NCI-H526 (cell line): ENCODE measurements around the gene RBP5.
"Not testable (repeated sequence)": the region's sequence is repeated elsewhere in the genome, so short reads cannot be mapped to it uniquely, and the experiment has no call there.

ENCODE experiments used
- DNase-seq, 2 experiments: peaks; one replicate each; lab custom pipeline; 2025; lab: John Stamatoyannopoulos, UW

Gene RBP5

DNA sequence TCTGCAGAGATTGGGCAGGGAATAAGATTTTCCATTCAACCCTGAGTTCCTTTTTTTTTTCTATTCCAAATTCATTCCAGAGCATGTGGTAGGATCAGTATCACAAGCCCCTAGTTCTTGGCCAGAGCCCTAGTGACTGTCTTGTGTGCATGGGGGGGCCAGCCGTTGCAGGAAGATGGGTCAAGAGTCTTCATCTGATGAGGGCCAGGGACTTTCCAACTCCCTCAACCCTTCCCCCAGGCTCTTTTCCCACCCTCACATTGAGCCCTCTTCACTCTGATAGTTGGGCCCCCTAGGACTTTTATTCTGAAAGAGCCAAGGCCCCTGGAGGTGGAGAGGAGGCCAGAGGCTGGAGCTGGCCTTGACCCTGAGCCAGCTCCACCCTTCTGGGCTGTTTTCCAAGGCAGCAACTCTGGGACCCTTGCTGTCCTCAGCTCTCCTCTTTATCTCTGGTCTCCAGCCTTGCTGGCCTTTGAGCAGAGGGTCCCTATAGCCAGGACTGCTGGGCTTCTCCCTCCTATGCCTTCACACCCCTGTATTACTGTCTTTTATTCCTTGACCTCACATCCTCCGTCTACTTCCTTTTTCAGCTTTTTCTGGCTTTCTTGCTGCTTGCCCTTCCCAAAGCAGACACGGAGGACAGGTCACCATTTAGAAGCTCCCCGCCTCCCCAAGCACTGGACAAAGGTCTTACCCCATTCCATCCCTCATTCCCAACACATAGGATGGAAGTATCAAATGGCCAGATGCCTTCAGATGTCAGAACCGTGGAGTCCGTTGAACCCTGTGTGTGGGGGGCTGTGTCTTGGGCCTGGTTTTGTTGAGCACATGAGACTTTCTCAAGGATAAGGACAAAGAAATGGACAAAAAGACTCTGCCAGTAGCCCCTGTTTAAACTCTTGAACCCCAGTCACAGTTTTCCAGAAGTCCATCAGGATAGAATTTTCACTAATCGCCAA is 5.6 kb downstream of the RBP5 start:
- no peak for DNase-seq

DNA sequence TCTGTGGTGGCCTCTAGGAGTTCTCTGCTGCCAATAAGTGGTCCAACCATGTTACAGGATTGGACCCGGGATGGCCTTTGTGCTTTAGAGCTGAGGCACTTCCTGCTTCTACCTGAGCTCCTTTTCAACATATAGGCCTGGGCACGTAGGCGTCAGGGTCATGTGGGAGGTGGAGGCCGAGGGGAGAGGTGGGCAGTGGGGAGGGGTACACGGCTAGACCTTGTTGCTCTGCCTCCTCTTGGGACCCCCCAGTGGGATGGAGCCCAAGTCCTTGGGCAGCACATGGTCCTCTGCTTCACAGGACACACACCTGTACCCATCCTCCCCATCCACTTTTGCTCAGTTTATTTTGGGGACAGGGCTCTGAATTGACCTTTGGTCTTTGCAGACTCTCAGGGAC is 7.4 kb downstream of the RBP5 start:
- DNase-seq: no peak

DNA sequence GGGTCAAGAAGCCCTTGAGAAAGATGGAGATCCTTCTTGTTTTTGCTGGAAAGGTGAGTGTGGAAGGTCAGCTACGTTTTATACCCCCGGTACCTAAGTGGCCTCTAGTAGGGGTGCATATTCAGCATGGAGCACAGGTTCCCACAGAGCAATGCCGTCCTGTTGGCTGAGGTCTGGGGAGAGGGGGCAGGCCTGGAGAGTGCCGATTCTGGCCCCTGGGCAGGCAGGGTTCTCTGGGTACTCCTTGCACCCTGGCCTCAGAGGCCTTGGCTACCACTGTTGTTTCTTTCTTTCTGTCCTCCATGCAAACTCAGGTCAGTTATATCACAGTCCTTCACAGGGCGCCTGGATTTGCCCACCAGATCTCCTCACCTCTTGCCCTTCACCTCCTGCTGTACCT is 8.5 kb downstream of the RBP5 start:
- DNase-seq: no peak

DNA sequence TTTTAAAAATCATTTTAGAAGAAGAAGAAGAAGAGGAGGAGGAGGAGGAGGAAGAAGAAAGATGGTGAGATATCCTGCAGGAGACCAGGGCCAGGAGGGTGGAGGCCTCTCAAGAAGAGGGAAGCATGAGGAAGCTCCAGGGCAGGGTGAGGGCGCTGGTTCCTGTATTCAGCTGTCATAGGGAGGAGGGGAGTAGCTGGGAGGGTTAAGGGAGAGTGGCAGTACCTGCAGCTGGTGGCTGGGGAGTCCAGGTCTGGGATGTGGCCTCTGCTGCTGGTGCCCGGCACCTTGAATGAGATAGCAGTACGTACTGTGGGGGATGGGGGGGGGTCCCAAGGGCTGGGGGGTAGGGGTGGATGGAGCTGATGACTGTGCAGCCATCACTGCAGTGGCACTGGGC is 9.8 kb downstream of the RBP5 start:
- no peak for DNase-seq

DNA sequence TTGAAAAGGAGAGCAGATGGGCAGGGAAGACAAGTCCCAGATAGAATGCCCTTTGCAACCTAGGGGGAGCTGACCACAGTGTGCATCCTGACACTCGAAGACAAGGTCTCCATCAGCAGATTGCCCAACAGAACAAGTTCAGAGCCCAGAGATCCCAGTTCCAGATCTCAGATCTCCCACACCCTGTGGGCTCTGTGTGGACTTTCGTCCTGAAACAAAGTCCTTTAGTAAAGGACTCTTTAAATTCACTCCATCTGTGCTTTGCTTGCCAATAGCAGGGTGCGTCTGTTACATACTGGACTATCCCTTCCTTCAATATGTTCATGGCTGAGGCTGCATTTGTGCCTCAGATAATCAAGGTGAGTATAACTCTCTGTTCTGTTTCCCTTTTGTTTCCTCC is 11.0 kb downstream of the RBP5 start:
- no peak for DNase-seq

DNA sequence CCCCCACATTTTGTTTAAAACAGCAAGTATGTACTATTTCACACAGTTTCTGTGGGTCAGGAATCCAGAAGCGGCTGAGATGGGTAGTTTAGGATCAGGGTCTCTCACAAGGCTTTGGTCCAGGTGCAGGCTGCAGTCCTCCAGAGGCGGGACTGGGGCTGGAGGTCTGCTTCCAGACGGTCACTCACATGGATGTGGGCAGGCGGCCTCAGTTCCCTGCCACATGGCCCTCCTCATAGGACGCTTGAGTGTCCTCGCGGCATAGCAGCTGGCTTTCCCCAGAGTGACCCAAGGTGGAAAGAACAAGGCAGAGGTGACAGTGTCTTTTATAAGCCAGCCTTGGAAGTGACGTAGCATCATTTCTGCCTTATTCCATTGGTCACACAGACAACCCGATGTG is 11.8 kb downstream of the RBP5 start:
- no peak for DNase-seq

DNA sequence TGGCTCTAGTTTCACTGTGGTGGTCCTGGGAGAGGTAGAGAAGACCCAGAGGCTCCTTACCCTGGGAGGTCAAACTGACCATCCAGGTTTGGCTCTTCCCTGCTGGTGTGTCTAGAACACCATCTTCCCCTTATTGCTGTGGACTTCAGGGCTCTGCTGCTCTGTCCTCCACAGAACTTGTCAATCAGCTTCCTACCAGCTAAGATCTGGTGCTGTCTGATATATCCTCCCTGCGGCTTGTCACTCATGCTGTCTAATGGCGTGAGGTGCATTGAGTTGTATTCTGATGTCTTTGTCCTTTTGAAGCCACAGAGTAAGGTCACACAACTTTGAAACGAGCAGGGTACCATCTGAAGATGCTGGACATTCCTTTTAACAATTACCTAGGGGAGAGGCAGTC is 12.5 kb downstream of the RBP5 start:
- DNase-seq: no peak

DNA sequence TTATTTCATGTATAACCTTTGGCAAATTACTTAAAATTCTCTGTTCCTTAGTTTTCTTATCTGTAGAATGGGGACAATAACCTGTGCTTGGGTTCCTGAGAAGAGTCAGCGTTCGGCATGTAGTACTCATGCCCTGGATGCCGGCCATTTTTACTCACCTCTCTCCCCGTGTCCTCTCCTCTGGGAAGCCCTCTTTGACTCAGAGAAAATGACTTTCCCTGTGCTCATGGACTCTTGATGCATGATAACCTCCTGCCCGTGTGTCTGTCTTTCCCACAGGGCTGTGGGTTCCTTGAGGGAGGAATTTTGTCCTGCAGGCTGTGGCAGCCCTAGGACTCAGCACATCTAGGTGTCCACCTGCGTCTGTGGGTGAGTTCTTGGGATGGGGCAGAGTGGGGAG is 13.8 kb downstream of the RBP5 start:
- no peak for DNase-seq

DNA sequence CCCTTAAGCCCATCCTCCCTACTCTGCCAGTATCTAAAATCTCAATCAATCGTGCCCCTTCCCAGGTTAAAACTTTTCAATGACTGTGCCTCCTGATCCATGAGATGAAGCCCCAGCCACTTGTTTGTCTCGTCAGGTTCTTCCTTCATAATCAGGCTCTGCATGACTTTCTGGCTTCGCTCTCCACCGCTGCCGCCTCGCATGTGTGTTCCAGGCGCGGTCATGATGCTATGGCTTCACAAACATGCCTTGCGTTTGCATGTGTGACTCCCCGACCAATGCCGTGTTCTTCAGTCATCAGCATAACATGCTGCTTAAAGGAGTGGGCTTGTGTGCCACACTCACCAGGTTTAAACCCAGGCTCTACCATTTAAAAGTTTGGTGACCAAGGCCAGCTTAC is 14.7 kb downstream of the RBP5 start:
- no peak for DNase-seq

DNA sequence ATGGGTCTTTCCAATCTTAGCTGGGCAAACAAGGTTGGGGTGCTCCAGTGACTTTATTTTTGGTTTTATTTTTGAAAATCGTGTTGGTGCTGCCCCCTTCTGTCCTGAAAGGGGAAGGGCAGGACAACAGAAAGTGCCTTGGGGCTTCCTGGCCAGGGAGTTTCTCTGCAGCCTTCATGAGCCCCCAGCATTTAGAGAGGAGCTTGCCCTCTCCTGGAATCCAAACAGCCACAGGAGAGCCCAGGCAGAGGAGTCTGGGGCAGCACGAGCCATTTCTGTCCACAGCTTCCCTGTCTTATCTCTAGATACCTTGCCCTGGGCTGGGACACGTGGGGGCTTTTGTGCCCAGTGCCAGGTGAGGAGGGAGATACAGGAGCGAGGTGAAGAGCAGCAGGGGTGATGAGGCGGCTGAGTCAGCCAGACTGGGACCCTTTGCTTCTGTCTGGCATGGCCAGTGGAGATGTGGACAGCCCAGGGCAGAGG is 15.3 kb downstream of the RBP5 start:
- DNase-seq: peak; percentile 34 to 46

DNA sequence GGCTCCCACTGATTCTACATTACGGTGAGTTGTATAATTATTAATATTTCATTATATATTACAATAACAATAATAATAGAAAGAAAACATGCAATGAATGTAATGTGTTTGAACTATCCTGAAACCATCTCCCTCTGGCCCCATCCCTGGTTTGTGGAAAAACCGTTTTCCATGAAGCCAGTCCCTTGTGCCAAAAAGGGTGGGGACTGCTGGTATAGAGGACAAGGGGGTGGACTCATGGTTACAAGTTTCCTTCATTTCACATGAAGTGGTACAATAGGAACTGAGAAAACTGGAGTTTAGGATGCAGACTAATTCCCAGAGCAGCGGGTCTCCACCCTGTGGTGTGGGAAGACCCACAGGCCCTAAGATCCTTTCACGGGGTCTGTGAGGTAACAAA is 16.6 kb downstream of the RBP5 start:
- no peak for DNase-seq

DNA sequence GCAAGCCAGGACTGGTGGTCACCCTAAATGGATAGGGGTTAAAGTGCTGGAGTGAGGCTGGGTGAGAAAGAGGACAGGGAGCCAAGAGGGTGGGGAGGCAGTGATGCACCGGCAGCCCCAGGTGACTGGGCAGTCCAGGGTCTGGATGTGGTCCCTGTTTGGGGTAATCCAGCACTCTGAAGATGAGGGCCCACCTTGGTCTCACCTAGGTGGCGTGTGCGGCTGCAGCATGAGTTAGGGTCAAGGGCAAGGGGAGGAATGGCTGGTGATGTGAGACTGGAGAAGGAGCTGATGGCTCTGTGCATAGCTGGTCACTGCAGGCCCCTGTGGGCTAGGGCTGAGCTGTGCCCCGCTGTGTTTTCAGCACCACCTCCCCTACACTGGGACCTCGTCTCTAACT is 18.0 kb downstream of the RBP5 start:
- DNase-seq: no peak

DNA sequence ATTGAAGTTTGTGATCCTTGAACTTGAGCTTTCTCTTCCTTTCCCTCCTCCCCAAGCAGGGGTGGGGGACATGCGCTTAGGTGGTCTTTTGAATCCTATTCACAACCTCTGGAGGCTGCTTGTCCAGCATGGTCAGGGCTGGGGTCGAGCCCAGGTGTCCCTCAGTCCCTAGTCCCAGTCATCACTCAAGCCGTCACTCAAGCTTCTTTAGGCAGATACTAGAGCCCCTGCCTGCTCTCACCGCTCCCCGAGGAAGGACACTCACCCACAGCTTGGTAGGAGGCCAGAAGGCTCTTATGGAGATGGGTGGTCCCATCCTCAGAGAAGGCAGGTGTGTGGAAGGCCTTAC is 19.1 kb downstream of the RBP5 start:
- DNase-seq: no peak

DNA sequence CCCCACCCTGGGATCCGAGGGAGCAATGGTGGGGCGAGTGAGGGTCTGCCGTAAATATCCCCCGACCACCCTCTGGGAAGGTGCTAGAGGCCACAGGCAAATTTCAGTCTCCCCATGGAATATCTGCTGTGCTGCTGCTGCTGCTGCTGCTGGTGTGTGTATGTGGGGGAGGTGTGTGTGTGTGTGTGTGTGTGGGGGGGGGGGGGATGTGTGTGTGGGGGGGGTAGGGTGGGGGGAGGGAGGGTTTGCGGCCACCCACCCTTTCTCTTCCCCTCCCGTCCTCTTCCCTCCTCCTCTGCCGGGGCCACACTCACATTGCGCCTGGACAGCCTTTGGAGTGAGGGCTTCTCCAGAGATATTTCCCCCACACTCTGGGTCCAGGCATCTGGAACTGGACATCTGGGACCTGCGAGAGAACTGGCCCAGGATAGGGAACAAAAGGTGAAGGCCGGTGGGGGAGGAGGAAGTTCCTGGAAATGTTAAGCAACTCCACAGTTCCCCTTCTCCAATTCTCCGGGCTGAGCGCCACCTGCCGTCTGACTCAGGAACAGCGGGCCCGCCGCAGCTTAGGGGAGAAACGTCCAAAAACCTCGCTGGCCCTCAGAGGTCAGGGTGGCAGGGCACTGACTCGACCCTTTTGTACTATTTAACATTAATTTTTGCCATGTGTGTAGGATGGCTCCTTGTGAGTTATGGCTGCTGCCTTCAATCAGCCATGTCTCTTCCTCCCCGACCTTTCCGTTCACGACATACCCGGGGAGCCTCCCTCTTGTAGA is 19.7 kb downstream of the RBP5 start, which contains the start of gene C1RL:
Gene C1RL (minus strand): TSS at position 419 of the 776 bp plus-strand sequence. CDS start 34 bp downstream, at position 385.
- peak; percentile 78 to 88 for DNase-seq

DNA sequence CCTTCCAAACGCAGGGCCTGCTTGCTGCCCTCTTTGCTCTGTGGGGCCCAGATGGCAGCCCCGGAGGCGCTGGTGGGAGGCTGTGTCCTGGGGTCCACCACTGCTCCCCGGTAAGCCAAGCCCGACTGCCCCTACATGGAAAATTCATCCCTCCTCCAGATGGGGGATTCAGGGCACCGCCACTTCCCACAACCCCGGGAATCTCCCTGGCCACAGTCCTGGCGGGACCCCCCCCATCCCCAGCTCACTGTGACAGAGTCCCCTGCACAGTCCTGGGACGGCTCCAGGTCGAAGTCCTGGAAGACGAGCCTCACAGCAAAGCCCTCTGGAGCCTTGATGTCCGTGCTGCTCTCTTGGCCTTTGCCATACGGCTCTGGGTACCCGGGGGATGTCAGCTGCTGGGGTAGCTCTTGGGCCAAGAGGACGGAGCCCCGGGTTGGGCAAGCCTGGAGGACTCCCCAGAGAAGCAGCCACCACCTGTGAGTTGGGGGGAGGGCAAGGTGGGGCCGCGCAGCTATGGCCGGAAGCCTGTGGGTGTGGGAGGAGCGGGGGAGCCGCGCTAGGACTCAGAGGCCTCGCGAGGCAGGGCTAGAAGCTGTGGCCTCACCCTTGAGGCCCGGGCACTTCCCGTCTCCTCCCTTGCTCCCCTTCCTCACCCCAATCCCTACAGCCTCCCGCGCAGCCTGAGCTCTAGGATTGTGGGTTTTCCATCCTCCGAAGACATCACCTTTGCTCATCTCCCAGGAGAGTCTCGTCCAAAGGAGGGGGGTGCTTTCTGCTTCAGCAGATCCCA is 20.5 kb downstream of the RBP5 start:
- DNase-seq: peak; percentile 36 to 79

DNA sequence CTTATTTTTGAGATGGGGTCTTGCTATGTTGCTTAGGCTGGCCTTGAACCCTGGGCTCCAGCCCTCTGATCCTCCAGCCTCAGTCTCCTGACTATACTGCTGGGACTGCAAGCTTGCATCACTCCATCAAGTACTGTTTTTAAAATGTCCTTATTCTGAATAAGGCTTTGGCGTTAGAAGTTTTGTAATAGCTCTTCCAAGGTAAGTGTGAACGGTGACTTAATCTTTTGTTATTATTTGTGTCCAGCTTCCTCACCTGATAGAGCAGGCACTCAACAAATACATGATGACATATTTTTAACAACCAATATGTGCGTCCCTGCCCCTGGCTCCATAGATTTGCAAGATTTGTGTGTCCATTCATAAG is 21.1 kb downstream of the RBP5 start:
- DNase-seq: no peak

DNA sequence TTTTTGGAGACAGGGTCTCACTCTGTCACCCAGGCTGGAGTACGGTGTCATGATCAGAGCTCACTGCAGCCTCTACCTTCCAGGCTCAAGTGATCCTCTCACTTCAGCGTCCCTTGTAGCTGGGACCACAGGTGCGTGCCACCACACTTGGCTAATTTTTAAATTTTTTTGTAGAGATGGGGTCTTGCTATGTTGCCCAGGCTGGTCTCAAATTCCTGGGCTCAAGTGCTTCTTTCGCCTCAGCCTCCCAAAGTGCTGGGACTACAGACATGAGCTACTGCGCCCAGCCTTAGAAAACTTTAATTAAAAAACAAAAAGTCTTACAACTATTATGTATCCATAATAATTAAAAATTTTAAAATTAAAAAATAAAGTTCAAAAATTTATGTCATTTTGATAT is 21.5 kb downstream of the RBP5 start:
- not testable (repeated sequence) for DNase-seq

DNA sequence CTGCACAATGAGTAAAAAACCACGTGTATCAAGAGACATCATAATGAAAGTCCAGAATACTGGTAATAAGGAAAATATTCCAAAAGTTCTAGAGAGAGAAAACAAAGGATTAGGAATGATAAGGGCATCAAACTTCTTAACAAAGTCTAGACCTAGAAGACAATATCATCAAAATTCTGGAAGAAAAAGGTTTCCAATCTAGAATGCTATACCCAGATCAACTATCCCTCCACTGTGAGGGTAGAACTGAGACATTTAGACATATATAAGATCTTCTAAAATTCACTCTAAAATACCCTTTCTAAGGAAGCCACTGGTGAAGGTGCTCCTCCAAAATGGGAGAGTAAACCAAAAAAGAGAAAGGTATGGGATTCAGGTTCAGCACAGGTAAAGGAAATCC is 22.6 kb downstream of the RBP5 start:
- DNase-seq: no peak

DNA sequence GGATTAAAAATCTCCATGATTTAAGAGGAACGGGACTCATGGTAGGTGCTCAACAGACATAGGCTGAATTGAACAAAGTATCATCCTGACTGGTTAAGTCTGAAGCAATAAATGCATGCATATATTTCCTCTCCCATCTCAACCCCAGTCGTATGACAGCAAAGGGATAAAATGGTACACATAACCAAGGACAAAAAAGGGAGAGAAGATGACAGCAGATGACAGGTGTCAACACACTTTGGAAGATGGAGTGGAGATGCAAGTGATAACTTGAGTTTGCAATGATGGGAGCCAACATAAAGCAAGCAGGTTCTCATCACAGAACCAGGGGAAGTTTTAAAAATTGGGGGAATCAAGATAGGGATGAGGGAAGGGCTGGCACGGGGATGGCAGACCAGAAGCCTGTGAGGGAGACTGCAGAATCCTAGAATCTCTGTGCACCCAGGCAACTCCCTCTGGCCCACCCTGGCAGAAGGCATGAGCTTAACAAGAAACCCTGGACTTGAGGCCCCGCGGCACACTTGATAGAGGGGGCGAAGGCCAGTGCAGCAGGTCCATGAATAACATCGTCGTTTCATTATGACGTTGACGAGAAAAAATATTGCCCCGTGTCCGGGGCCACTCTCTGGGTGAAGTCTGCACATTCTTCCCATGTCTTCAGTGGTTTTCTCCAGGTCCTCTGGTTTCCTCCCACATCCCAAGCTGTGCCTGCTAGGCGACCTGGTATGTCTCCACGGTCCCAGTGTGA is 24.7 kb downstream of the RBP5 start:
- no peak for DNase-seq

DNA sequence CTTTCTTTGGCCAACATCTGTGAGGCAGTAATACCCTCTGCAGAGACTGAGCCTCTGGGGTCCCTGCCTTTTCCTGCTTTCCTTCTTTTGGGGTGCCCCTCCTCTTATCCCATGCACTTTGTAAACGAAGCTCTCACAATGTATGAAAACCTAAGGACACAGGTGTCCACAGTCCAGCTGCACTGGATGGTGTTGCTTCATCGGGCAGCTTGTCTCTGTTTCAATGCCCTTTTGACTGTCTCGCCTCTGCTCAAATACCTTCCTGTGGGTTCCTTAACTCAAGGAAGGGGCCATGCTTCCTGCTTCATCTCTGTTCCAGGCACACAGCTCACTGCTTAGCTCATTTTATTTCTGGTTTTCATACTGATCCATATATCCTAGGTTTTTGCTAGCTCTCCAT is 26.1 kb downstream of the RBP5 start:
- DNase-seq: no peak

DNA sequence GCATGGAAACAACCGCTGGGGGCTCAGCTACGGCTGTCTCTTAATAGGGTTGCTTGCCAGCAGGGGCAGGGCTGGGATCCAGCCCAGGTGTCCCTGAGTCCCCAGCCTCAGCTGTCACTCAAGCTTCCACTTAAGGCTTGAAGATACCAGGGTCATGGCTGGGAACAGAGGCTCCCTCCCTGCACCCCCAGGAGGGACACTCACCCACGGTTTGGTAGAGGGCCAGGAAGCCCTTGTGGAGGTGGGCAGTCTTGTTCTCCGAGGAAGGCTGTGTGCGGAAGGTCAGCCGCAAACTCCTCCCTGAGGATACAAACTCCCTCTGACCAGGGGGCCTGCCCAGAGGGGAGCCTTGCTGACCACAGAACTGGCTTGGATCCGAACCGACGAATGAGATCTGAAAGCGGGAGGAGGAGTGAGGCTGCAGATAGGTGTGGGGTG is 27.0 kb downstream of the RBP5 start:
- no peak for DNase-seq
